ENCODE measurements around the gene NPAS4. TPM values are rescaled to one million over a fixed set of nuclear protein-coding genes. Genes with fewer than 3 reads are reported as not detected.

The NPAS4 gene
- total and polyA plus RNA-seq, 2 of the 13 experiments (the other 11 are each of a cell fraction or from before 2014, with no cell fraction given), result not detected

DNA sequence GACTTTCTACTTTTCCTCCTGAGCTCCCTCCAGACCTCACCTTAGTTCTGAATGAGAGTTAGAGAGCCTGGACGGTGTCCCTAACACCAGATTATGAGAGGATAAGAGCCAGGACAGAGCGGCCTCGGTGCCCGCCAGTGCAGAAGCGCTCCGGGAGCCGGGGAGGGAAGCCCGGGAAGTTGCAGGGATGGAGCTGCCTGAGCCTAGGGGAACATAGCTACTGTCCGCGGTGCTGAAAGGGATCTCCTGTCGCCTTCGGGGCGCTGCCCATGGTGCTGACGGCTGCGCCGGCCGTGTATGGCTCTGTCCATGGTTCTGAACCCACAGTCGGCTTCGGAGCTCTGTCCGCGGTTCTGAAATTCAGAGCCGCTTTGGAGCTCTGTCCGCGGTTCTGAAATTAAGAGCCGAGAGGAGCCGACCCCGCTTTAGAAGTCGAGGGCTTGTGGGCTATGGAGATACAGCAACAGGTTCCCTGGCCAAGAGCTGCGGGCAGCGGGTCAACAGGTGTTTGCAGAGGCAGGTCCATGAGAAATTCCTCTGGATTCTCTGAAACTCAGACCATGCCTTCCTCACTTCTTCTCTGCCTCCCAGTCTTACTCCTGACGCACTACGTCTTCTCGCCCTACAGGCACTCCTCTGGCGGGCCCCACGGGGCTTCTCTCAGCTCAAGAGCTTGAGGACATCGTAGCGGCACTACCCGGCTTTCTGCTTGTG is 814 bp downstream of the NPAS4 start (continued):
- TF ChIP-seq, protein P1, sequence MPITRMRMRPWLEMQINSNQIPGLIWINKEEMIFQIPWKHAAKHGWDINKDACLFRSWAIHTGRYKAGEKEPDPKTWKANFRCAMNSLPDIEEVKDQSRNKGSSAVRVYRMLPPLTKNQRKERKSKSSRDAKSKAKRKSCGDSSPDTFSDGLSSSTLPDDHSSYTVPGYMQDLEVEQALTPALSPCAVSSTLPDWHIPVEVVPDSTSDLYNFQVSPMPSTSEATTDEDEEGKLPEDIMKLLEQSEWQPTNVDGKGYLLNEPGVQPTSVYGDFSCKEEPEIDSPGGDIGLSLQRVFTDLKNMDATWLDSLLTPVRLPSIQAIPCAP (CRISPR knock-in tag; IDR thresholded peaks at IDR 0.05; ENCODE audit: low read depth), result peak; percentile 100
- TF ChIP-seq ZBTB8A (CRISPR knock-in tag; IDR thresholded peaks at IDR 0.05; ENCODE audit: borderline replicate concordance, low read depth), result peak; percentile 100
- TF ChIP-seq, protein P2, sequence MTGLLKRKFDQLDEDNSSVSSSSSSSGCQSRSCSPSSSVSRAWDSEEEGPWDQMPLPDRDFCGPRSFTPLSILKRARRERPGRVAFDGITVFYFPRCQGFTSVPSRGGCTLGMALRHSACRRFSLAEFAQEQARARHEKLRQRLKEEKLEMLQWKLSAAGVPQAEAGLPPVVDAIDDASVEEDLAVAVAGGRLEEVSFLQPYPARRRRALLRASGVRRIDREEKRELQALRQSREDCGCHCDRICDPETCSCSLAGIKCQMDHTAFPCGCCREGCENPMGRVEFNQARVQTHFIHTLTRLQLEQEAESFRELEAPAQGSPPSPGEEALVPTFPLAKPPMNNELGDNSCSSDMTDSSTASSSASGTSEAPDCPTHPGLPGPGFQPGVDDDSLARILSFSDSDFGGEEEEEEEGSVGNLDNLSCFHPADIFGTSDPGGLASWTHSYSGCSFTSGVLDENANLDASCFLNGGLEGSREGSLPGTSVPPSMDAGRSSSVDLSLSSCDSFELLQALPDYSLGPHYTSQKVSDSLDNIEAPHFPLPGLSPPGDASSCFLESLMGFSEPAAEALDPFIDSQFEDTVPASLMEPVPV (CRISPR knock-in tag; IDR thresholded peaks at IDR 0.05), result peak; percentile 100
- peak; percentile 100 for TF ChIP-seq HMG20B (CRISPR knock-in tag; conservative IDR thresholded peaks at IDR 0.05)
- peak; percentile 100 for TF ChIP-seq ATRX (CRISPR knock-in tag; IDR thresholded peaks at IDR 0.05; ENCODE audit: borderline replicate concordance)
- TF ChIP-seq MAFK (conservative IDR thresholded peaks at IDR 0.05 in 1 of 2, IDR thresholded peaks at IDR 0.05 in 1 of 2; ENCODE audit: low read length in 2 of 2), result no peak
- TF ChIP-seq NCOA1 (CRISPR knock-in tag; IDR thresholded peaks at IDR 0.05), result peak; percentile 100
- peak; percentile 100 for TF ChIP-seq SIX1 (CRISPR knock-in tag; IDR thresholded peaks at IDR 0.05; ENCODE audit: borderline replicate concordance)
- TF ChIP-seq ZNF510 (CRISPR knock-in tag; IDR thresholded peaks at IDR 0.05; ENCODE audit: low read depth), result peak; percentile 100
- TF ChIP-seq GPN1 (CRISPR knock-in tag; IDR thresholded peaks at IDR 0.05; ENCODE audit: borderline replicate concordance), result peak; percentile 100
- TF ChIP-seq TSC22D2 (CRISPR knock-in tag; IDR thresholded peaks at IDR 0.05; ENCODE audit: borderline replicate concordance), result peak; percentile 100
- TF ChIP-seq YY1 (IDR thresholded peaks at IDR 0.05; ENCODE audit: insufficient read depth, insufficient replicate concordance, low read depth, low read length), result peak; percentile 83
- TF ChIP-seq FOSL2 (CRISPR knock-in tag; IDR thresholded peaks at IDR 0.05), result peak; percentile 98
- TF ChIP-seq MAZ (IDR thresholded peaks at IDR 0.05; ENCODE audit: borderline replicate concordance, low read depth, low read length), result peak; percentile 60; the same call in 1 of the 2 replicates
- TF ChIP-seq MAZ (CRISPR knock-in tag; IDR thresholded peaks at IDR 0.05; ENCODE audit: low read depth), result peak; percentile 100
- TF ChIP-seq NR1H2 (CRISPR knock-in tag; IDR thresholded peaks at IDR 0.05; ENCODE audit: borderline replicate concordance, low read depth), result peak; percentile 100
- TF ChIP-seq ZSCAN22 (CRISPR knock-in tag; IDR thresholded peaks at IDR 0.05), result peak; percentile 99
- peak; percentile 100 for TF ChIP-seq CENPX (CRISPR knock-in tag; IDR thresholded peaks at IDR 0.05)
- peak; percentile 100 for TF ChIP-seq ZNF605 (CRISPR knock-in tag; IDR thresholded peaks at IDR 0.05)
- TF ChIP-seq KDM5B (CRISPR knock-in tag; IDR thresholded peaks at IDR 0.05; ENCODE audit: borderline replicate concordance), result peak; percentile 100
- TF ChIP-seq, protein P3, sequence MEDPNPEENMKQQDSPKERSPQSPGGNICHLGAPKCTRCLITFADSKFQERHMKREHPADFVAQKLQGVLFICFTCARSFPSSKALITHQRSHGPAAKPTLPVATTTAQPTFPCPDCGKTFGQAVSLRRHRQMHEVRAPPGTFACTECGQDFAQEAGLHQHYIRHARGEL (CRISPR knock-in tag; IDR thresholded peaks at IDR 0.05), result peak; percentile 100
- TF ChIP-seq, protein P4, sequence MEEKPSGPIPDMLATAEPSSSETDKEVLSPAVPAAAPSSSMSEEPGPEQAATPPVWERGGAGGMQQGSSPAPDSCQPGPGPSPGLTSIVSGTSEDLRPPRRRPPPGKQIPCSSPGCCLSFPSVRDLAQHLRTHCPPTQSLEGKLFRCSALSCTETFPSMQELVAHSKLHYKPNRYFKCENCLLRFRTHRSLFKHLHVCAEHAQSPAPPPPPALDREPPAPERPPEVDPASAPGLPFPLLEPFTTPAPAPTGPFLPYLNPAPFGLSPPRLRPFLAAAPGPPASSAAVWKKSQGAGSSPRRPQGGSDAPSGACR (CRISPR knock-in tag; IDR thresholded peaks at IDR 0.05), result peak; percentile 100
- peak; percentile 100 for TF ChIP-seq ZNF569 (CRISPR knock-in tag; IDR thresholded peaks at IDR 0.05; ENCODE audit: borderline replicate concordance)

All from HepG2 (cell line).